ENCODE measurements around the gene NOS1.
"Not testable (repeated sequence)": the region's sequence is repeated elsewhere in the genome, so short reads cannot be mapped to it uniquely, and the experiment has no call there.

Gene NOS1

DNA sequence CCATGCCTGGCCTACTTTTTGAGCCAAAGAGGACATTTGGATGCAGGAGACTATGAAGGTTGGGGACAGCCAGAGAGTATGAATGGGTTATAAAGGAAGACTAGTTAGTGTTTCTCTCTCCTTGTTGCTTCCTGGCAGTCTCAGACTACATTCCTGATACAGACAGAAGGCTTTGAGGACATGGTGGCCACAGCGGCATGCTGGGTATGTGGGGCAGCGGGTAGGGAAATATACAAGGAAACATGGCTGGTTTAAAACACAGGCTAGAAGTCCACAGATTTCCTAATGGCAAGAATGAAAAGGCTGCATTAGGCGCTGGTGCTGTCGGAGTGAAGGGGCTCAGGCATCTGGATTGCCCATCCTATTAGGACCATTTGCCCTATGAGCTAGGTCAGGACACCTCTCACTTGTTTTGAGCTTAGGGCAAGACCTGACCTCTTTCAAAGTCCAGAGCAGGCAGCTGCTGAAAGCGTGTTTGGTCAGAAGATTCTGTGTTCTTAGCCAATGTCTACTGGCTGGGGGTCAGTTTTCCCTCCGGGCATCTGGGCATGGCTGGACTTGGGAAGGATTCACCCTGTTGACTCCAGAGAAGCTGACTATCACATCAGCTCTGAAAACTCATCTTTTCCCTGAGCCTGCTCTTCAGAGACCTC is 151.0 kb downstream of the NOS1 start:
- H3K4me3 ChIP-seq (ENCODE audit: low read depth, low read length) = no peak overlapping the region

- no peak overlapping the region for H3K4me3 ChIP-seq (ENCODE audit: low read depth, low read length)
Measured at GRCh38 chr12:117209626-117210025, 151.8 kb downstream of the NOS1 start.

DNA sequence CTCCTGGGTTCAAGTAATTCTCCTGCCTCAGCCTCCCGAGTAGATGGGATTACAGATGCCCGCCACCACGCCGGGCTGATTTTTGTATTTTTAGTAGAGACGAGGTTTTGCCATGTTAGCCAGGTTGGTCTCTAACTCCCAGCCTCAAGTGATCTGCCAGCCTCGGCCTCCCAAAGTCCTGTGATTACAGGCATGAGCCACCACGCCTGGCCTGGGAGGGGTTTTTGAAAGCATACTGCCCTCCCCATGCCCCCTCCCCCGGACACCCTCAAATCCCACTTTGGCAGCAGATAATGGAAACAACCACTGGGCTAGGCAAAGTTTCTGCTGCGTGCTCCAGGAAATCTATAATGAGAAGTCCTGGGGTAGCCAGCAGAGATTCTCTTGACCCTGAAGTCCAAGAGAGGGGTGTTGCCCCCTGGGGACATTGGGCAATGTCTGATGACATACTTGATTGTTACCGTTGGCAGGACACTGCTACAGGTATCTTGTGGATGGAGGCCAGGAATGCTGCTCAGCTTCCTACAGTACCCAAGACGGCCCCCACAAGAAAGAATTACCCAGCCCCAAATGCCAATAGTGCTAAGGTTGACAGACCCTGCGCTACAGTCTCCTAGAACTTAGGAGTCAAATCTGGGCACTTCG is 152.5 kb downstream of the NOS1 start:
- no peak overlapping the region for H3K4me3 ChIP-seq (ENCODE audit: low read depth, low read length)

- no peak overlapping the region for H3K4me3 ChIP-seq (ENCODE audit: low read depth, low read length)
Measured at GRCh38 chr12:117208206-117208605, 153.2 kb downstream of the NOS1 start.

DNA sequence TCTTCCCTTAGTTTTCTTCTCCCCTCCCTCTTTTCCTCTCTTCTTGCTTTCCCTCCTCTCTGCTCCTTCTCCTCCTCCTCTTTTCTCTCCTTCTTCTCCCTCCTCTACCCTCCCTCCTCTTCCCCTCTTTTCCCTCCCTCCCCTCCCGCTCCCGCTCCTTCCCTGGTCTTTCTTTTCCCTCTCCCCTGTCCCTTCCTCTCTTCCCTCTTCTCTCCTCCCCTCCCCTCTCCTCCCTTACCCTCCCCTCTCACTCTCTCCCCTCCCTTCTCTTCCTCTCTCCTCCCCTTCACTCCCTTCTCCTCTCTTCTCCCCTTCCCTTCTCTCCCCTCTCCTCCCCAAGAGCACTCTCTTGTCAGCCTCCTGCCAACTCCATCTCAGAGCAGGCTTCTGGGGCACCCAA is 153.8 kb downstream of the NOS1 start:
- H3K4me3 ChIP-seq (ENCODE audit: low read depth, low read length) = no peak overlapping the region

GRCh38 chr12:117202556-117202955 is 158.9 kb downstream of the NOS1 start:
- no peak overlapping the region for H3K4me3 ChIP-seq (ENCODE audit: low read depth, low read length)

DNA sequence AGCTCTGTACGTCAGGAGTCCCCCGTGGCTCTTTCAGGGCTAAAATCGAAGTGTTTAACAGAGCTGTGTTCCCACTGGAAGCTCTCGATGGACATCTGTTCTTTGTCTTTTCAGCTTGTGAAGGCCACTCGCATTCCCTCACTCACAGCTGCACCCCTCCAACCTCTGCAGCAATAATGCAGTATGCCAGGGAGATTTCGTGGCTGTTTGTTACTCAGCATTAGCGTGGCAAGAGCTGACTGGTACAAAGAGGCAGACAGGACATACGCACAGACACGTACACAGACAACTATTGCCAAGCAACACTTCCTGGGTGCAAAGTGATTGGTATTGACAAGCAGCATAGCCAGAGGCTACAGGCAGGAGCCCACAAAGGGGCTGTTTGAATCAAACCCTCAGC is 159.4 kb downstream of the NOS1 start:
- H3K4me3 ChIP-seq (ENCODE audit: low read depth, low read length) = no peak overlapping the region

DNA sequence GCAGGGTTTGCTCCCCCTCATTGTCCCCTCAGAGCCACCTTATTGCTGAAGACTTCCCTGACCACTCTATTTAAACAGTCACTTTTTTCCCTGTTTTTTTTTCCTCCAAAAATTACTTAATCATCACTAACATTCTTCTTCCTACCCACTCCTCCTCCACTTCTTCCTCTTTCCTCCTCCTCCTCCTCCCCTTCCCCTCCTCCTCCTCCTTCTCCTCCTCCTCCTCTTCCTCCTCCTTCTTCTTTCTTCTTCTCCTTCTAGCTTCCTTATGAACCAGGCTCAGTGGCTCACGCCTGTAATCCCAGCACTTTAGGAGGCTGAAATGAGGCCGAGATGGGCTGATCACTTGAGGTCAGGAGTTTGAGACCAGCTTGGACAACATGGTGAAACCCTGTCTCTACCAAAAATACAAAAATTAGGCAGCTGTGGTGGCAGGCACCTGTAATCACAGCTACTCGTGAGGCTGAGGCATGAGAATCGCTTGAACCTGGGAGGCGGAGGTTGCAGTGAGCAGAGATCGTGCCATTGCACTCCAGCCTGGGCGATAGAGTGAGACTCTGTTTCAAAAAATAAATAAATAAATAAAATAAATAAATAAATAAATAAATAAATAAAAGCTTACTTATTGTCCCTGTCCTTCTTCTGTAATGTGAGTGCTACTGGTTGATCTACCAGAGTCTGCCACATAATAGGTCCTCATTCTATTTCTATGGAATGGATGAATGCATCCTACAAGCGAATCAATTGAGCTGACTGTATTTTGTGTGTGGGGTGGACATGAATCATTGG is 161.3 kb downstream of the NOS1 start:
- not testable (repeated sequence) for H3K4me3 ChIP-seq (ENCODE audit: low read depth, low read length)

- not testable (repeated sequence) for H3K4me3 ChIP-seq (ENCODE audit: low read depth, low read length)
Measured at GRCh38 chr12:117196334-117196733, 165.1 kb downstream of the NOS1 start.

- H3K4me3 ChIP-seq (ENCODE audit: low read depth, low read length) = not testable (repeated sequence)
Measured at GRCh38 chr12:117195027-117195426, 166.4 kb downstream of the NOS1 start.

DNA sequence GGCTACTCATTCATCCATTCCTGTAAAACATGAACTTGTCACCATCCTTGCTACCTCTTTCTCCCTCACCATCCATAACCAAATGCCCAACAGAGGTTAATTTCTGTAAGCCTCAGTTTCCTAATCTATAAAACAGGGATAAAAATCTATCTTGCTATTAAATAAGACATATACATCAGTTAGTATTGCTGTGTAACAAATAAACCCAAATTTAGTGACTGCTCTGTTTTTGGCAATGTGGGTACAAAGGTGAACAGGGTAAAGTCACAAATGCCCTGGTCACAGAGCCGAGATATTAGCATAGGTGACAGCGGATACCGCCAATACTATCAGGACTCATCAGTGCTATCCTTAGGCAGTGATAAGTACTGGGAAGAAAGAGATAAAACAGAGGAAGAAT is 167.5 kb downstream of the NOS1 start:
- no peak overlapping the region for H3K4me3 ChIP-seq (ENCODE audit: low read depth, low read length)

DNA sequence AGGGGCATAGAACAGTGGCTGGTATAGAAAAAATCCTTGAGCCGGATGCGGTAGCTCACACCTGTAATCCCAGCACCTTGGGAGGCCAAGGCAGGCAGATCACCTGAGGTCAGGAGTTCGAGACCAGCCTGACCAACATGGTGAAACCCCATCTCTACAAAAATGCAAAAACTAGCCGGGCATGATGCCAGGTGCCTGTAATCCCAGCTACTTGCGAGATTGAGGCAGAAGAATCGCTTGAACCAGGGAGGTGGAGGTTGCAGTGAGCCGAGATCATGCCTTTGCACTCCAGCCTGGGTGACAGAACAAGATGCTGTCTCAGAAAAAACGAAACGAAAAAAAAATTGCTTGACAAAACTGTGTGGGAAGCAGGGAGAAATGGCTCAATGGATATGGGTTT is 168.8 kb downstream of the NOS1 start:
- H3K4me3 ChIP-seq (ENCODE audit: low read depth, low read length) = not testable (repeated sequence)

DNA sequence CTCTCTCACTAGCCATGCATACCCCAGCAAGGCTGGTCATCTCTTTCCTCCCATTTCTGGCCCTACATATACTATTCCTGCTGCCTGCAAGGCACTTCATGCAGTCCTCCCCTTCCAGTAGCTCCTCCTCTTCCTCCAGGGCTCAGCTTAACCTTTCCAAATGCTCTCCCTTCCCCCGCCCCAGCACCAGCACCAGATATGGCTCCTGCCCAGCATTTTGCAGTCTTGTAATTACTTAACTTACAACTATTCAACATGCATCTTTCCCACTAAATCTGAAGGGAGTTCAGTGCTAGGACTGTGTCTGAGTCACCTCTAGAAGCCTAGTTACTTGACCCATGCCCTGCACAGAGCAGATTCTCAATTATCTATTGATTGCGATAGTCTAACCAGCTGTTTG is 169.4 kb downstream of the NOS1 start:
- H3K4me3 ChIP-seq (ENCODE audit: low read depth, low read length) = no peak overlapping the region

DNA sequence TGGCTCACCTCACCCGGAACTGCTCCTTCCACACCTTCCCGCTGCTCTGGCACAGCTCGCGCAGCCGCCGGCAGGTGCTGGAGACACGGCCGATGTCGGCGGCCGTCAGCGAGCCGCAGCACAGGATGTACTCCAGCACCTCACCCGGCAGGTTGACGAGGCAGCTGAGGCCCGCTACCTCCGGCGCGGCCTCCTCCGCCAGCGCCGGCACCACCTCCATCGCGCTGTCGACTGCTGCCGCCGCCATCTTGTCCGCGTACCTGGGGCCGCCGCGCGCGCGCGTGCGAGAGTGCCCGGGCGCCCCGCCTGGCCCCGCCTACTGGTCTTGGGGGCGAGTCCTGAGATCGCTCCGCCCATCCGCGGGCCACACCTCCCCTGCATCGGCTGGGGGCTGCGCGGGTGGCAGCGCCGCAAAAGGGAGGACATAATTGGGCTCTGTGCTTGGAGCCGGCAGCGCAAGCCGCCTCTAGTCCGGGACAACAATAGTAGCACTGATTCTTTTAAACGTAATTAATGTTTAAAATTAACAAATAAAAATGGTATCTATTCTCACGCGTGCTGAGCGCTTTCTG is 171.1 kb downstream of the NOS1 start, which contains the start of gene FBXO21:
Gene FBXO21, minus strand, starts transcription at position 261 of the 572 bp plus-strand sequence. Its CDS starts 14 bp downstream, at position 247.
- H3K4me3 ChIP-seq (ENCODE audit: low read depth, low read length) = peak within 1 kb of the TSS; percentile 96

GRCh38 chr12:117189725-117190209 is 171.7 kb downstream of the NOS1 start:
- peak overlapping the region; percentile 96 for H3K4me3 ChIP-seq (ENCODE audit: low read depth, low read length)

DNA sequence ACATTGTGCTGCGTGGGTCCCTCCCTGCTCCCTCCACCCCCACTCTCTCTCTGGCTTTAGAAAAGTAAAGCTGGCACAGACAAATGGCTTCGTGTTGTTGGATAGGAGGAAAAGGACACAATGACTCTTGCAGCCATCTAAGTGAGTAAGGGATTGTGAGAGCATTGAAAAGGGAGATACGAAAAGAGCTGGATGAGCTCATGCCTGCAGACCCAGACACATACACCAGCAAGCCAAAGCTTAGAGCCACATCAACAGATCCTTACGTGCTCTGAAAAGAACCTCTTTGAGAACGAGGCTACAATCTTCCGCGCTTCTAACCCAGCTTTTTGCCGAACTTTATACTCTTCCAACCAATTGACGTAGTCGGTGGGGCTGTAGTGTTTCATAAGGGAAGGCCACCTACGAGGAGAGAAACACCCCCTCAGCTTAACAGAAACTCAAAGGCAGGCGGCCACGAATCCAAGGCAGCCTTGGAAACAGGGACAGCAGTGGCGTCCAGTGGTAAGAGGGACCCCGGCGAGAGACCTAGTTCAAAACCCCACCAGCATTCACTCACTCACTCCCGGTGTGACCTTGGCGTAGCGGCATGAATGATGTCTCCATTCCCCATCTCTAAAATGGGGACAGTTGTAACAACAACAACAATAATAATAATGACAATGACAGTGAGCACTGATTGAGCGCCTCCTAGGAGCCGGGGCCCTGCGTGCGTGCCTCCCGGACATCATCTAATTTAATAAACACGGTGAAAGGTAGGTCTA is 172.3 kb downstream of the NOS1 start:
- peak overlapping the region; percentile 96 for H3K4me3 ChIP-seq (ENCODE audit: low read depth, low read length)

GRCh38 chr12:117188121-117188665 is 173.2 kb downstream of the NOS1 start:
- no peak overlapping the region for H3K4me3 ChIP-seq (ENCODE audit: low read depth, low read length)

- H3K4me3 ChIP-seq (ENCODE audit: low read depth, low read length) = no peak overlapping the region
Measured at GRCh38 chr12:117187421-117187820, 174.0 kb downstream of the NOS1 start.

- no peak overlapping the region for H3K4me3 ChIP-seq (ENCODE audit: low read depth, low read length)
Measured at GRCh38 chr12:117182866-117183265, 178.6 kb downstream of the NOS1 start.

DNA sequence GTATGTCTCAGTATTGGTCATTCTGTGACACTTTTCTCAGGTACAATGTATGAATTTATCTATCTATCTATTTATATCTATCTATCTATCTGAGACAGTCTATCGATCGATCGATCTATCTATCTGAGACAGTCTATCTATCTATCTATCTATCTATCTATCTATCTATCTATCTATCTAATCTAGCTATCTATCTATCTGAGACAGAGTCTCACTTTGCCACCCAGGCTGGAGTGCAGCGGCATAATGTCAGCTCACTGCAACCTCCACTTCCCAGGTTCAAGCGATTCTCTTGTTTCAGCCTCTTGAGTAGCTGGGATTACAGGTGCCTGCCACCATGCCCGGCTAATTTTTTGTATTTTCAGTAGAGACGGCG is 180.0 kb downstream of the NOS1 start:
- H3K4me3 ChIP-seq (ENCODE audit: low read depth, low read length) = not testable (repeated sequence)
